ENCODE data around the gene TMEM138. TPM values are rescaled to one million over a fixed set of nuclear protein-coding genes. Genes with fewer than 3 reads are reported as not detected.

Gene TMEM138
- total RNA-seq, 1 experiment from 2014 or later, result 46.3 TPM

DNA sequence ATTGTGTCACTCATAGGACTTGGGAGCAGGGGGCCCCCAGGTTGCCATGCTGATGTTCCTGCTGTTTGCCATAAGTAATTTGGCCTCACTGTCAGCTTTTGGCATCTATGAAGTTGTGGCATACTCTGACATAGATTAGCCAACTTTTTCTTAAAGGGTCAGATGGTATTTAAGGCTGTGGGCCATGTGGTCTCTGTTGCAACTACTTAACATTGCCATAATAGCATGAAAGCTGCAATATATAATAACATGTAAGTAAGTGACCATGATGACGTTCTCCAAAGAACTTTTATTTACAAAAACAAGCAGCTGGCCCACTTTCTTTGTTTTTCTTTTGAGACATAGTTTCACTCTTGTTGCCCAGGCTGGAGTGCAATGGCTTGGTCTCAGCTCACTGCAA lies 28.0 kb downstream of the TMEM138 start:
- ChIA-PET CTCF (no interaction called here), POLR2A (interaction anchor here (0.6 kb wide), 2 partner anchors 14 to 317 kb away, joined by 3 read pairs; no protein-coding TSS in a partner anchor)
- Histone ChIP-seq H3K4me1 (peaks cover 2% of the 10 kb centered on the region; the same call in 1 of the 2 replicates), H3K36me3 (ENCODE audit: control insufficient read depth, insufficient read depth, low read length) (peaks cover 4% of the 10 kb centered on the region), H3K4me3 (ENCODE audit: low read depth, low read length) (no peak overlapping the region), H3K27me3 (replicated peaks; ENCODE audit: control insufficient read depth, insufficient read depth, low read length) (no peaks in the 10 kb centered on the region), H3K9me3 (no peaks in the 10 kb centered on the region)
- BruUV-seq (replicated peaks), result no TSS peak
- Mint-ChIP-seq H3K9me3 (ENCODE audit: unreplicated experiment) (no peaks in the 10 kb centered on the region), H3K27ac (ENCODE audit: unreplicated experiment) (no peak overlapping the region), H3K4me1 (ENCODE audit: low read depth, unreplicated experiment) (peaks cover 4% of the 10 kb centered on the region), H3K27me3 (ENCODE audit: insufficient read depth, unreplicated experiment) (no peaks in the 10 kb centered on the region), H3K4me3 (ENCODE audit: unreplicated experiment) (no peak overlapping the region), H3K36me3 (ENCODE audit: insufficient read depth, unreplicated experiment) (peaks cover 20% of the 10 kb centered on the region)
- no peak for TF ChIP-seq CTCF (IDR thresholded peaks at IDR 0.05; ENCODE audit: insufficient read depth in 1 of 2, low read depth in 1 of 2, low read length in 1 of 2, severe bottlenecking in 1 of 2, unreplicated experiment in 1 of 2)
- intact Hi-C loops (cut with micrococcal nuclease; ENCODE audit: unreplicated experiment), result no loop called here
- no peak for DNase-seq

DNA sequence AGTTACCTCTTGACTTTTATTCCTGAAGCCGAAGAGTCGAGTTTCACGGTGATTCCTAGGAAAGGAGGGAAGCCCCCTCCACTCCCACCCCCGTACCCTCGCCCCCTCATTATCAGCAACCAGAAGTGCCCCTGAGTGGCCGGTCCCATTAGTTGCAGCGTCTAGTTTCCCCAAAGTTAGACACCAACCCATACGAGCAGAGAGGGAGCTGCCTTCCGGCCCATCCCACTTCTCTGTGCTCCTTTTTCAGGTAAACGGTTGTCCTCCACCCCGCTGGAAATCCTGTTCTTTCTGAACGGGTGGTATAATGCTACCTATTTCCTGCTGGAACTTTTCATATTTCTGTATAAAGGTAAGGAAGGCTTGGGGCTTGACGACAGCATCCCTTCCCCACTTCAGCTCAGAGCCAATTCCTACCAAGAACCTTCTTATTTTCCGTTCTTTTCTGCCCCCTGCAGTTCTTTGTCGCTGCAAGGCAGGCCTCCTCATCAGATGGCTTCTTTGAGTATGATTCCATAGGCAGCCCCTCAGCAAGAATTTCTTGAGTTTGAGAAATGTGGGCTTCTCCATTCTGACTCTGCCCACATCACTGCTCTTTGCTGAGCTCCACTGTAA lies 30.9 kb downstream of the TMEM138 start:
- peak overlapping the region; percentile 94 for H3K4me3 ChIP-seq (ENCODE audit: low read depth, low read length)
- peak; percentile 23 to 32 for DNase-seq
- peak overlapping the region; percentile 99 for H3K4me3 Mint-ChIP-seq (ENCODE audit: unreplicated experiment)
- no peaks in the 10 kb centered on the region for H3K9me3 ChIP-seq
- H3K36me3 ChIP-seq (ENCODE audit: control insufficient read depth, insufficient read depth, low read length), result peaks cover 4% of the 10 kb centered on the region
- H3K27me3 Mint-ChIP-seq (ENCODE audit: insufficient read depth, unreplicated experiment), result no peaks in the 10 kb centered on the region
- ChIA-PET POLR2A (interaction anchor here (0.9 to 2.3 kb wide), 6 partner anchors 9 to 60 kb away, joined by 3 to 19 read pairs (median 4); partner anchors contain the start of genes CPSF7, CYB561A3, DDB1 and SDHAF2), CTCF (interaction anchor here (0.7 to 2.8 kb wide), 11 partner anchors 8 to 274 kb away, joined by 3 to 30 read pairs (median 6); partner anchors contain the start of genes DDB1, TKFC and TMEM138)
- no TSS peak for BruUV-seq (replicated peaks)
- H3K36me3 Mint-ChIP-seq (ENCODE audit: insufficient read depth, unreplicated experiment), result peaks cover 40% of the 10 kb centered on the region
- peak in 1 of 2 experiments; percentile 32 for TF ChIP-seq CTCF (IDR thresholded peaks at IDR 0.05; ENCODE audit: insufficient read depth in 1 of 2, low read depth in 1 of 2, low read length in 1 of 2, severe bottlenecking in 1 of 2, unreplicated experiment in 1 of 2)
- no peaks in the 10 kb centered on the region for H3K9me3 Mint-ChIP-seq (ENCODE audit: unreplicated experiment)
- H3K4me1 ChIP-seq, result no peaks in the 10 kb centered on the region
- no peaks in the 10 kb centered on the region for H3K4me1 Mint-ChIP-seq (ENCODE audit: low read depth, unreplicated experiment)
- intact Hi-C loops (cut with micrococcal nuclease; ENCODE audit: unreplicated experiment), result loop anchor here (1.0 to 2.0 kb wide), 2 partner anchors 31 to 56 kb away; partner anchors contain the start of gene TMEM138
- peak overlapping the region; percentile 98 for H3K27ac Mint-ChIP-seq (ENCODE audit: unreplicated experiment)
- H3K27me3 ChIP-seq (replicated peaks; ENCODE audit: control insufficient read depth, insufficient read depth, low read length), result no peaks in the 10 kb centered on the region

DNA sequence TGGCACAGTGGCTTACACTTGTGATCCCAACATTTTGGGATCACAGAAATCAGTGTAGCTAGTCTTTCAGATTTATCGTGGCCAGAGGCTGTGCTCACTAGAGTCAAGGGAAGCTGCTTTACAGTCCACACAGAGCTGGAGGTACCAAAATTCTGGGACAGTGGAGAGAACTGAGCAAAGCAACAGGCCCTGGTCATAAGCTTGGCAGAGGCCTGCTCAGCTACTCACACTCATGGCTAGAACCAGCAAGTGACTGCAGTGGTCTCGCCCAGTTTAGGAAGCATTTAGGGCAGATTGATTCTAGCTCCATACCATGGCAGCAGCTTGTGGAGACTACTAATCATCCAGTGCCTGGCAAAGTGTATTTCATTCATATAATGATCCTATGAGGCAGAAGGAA lies 39.0 kb downstream of the TMEM138 start:
- Histone ChIP-seq H3K36me3 (ENCODE audit: control insufficient read depth, insufficient read depth, low read length) (peaks cover 1% of the 10 kb centered on the region; the same call in 1 of the 2 replicates), H3K4me1 (no peaks in the 10 kb centered on the region), H3K4me3 (ENCODE audit: low read depth, low read length) (no peak overlapping the region), H3K9me3 (no peaks in the 10 kb centered on the region), H3K27me3 (replicated peaks; ENCODE audit: control insufficient read depth, insufficient read depth, low read length) (no peaks in the 10 kb centered on the region)
- Mint-ChIP-seq H3K9me3 (ENCODE audit: unreplicated experiment) (no peaks in the 10 kb centered on the region), H3K4me1 (ENCODE audit: low read depth, unreplicated experiment) (no peaks in the 10 kb centered on the region), H3K27ac (ENCODE audit: unreplicated experiment) (no peak overlapping the region), H3K27me3 (ENCODE audit: insufficient read depth, unreplicated experiment) (no peaks in the 10 kb centered on the region), H3K4me3 (ENCODE audit: unreplicated experiment) (no peak overlapping the region), H3K36me3 (ENCODE audit: insufficient read depth, unreplicated experiment) (peaks cover 72% of the 10 kb centered on the region)
- ChIA-PET POLR2A (interaction anchor here (0.5 kb wide), 1 partner anchor 239 kb away, joined by 4 read pairs; no protein-coding TSS in a partner anchor), CTCF (interaction anchor here (1.8 kb wide), 1 partner anchor 9 kb away, joined by 6 read pairs; the partner anchor contains the start of gene TMEM216)
- TF ChIP-seq CTCF (IDR thresholded peaks at IDR 0.05; ENCODE audit: insufficient read depth in 1 of 2, low read depth in 1 of 2, low read length in 1 of 2, severe bottlenecking in 1 of 2, unreplicated experiment in 1 of 2), result no peak
- intact Hi-C loops (cut with micrococcal nuclease; ENCODE audit: unreplicated experiment), result no loop called here
- no TSS peak for BruUV-seq (replicated peaks)
- no peak for DNase-seq
